Measurements from ENCODE around the gene CCDC90B. TPM values are rescaled to one million over a fixed set of nuclear protein-coding genes. Genes with fewer than 3 reads are reported as not detected.

Gene CCDC90B
- total and polyA plus RNA-seq, 10 of the 15 experiments (the other 5 are each of a cell fraction or from before 2014, with no cell fraction given): 33.2 to 91.5 (median 59.2) TPM

- Histone ChIP-seq H3K4me1 (ENCODE audit: control insufficient read depth, insufficient read depth, low read length) (no peaks in the 10 kb centered on the region), H3K27me3 (replicated peaks in 1 of 2; ENCODE audit: control insufficient read depth in 2 of 2, insufficient read depth in 2 of 2, low read length in 1 of 2) (no peaks in the 10 kb centered on the region), H2AFZ (ENCODE audit: control insufficient read depth, low read depth, low read length) (no peak overlapping the region), H3K9me3 (replicated peaks; ENCODE audit: control insufficient read depth, insufficient read depth, low read length) (no peaks in the 10 kb centered on the region), H4K20me1 (ENCODE audit: control insufficient read depth, insufficient read depth) (no peaks in the 10 kb centered on the region), H3K79me2 (ENCODE audit: control insufficient read depth, insufficient read depth, low read length) (no peaks in the 10 kb centered on the region), H3K4me3 (no peak overlapping the region), H3K36me3 (ENCODE audit: control insufficient read depth in 2 of 2, insufficient read depth in 2 of 2, low read length in 1 of 2) (no peaks in the 10 kb centered on the region), H3K4me2 (ENCODE audit: control insufficient read depth, insufficient read depth) (no peak overlapping the region), H3K27ac (ENCODE audit: control insufficient read depth, insufficient read depth) (no peak overlapping the region), H3K9ac (ENCODE audit: control insufficient read depth, insufficient read depth, low read length) (no peak overlapping the region)
- SMC1A ChIA-PET (ENCODE audit: uncharacterized antibody, unreplicated experiment): interaction anchor here (0.9 kb wide), 1 partner anchor 20 kb away, joined by 3 read pairs; no protein-coding TSS in a partner anchor
- CTCF ChIA-PET: interaction anchor here (3.0 kb wide), 1 partner anchor 20 kb away, joined by 11 read pairs; no protein-coding TSS in a partner anchor
- intact Hi-C loops (cut with micrococcal nuclease; ENCODE audit: unreplicated experiment) (loop anchor here (5.0 kb wide), 1 partner anchor 50 kb away; no protein-coding TSS in a partner anchor), in situ Hi-C loops (cut with MboI) (no loop called here)
- no peak for TF ChIP-seq IRF4 (IDR thresholded peaks at IDR 0.05; ENCODE audit: low read depth, low read length)
- no peak for TF ChIP-seq BCLAF1 (IDR thresholded peaks at IDR 0.05)
- TF ChIP-seq MTA2 (IDR thresholded peaks at IDR 0.05; ENCODE audit: low read depth): no peak
- RAD21 ChIA-PET (ENCODE audit: unreplicated experiment): no interaction called here
- DNase-seq (ENCODE audit: low read depth, low spot score): no peak
- BruUV-seq (replicated peaks): no TSS peak
- FAIRE-seq: no peak
- POLR2A ChIA-PET: no interaction called here
- no peak for ATAC-seq
Measured at GRCh38 chr11:83312430-83312829, 26.3 kb upstream of the CCDC90B start.

DNA sequence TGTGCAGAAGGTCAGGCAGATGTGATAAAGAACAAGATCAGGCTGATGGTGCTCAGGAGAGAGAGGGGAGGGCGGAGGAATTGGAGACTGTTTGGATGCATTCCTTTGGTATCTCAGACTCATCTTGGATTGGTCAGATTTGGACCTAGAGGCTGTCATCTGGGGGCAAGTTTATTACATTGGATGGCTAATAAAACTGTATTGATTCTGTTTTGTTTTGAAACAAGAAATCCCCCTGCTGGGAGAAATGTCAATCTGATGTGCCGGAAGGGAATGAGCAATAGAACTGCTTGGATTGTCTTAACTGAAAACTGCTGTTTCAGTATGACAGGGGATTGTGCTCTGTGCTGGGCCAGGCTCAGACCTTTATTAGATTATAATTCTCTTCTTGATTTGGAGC, 25.5 kb upstream of the CCDC90B start:
- Histone ChIP-seq H2AFZ (ENCODE audit: control insufficient read depth, low read depth, low read length) (no peak overlapping the region), H3K79me2 (ENCODE audit: control insufficient read depth, insufficient read depth, low read length) (no peaks in the 10 kb centered on the region), H3K4me3 (no peak overlapping the region), H3K4me1 (ENCODE audit: control insufficient read depth, insufficient read depth, low read length) (no peaks in the 10 kb centered on the region), H3K27me3 (replicated peaks in 1 of 2; ENCODE audit: control insufficient read depth in 2 of 2, insufficient read depth in 2 of 2, low read length in 1 of 2) (no peaks in the 10 kb centered on the region), H4K20me1 (ENCODE audit: control insufficient read depth, insufficient read depth) (no peaks in the 10 kb centered on the region), H3K4me2 (ENCODE audit: control insufficient read depth, insufficient read depth) (no peak overlapping the region), H3K36me3 (ENCODE audit: control insufficient read depth in 2 of 2, insufficient read depth in 2 of 2, low read length in 1 of 2) (no peaks in the 10 kb centered on the region), H3K9ac (ENCODE audit: control insufficient read depth, insufficient read depth, low read length) (no peak overlapping the region), H3K27ac (ENCODE audit: control insufficient read depth, insufficient read depth) (no peak overlapping the region), H3K9me3 (replicated peaks; ENCODE audit: control insufficient read depth, insufficient read depth, low read length) (no peaks in the 10 kb centered on the region)
- FAIRE-seq: no peak
- TF ChIP-seq NFYB (IDR thresholded peaks at IDR 0.05; ENCODE audit: insufficient read depth, low read depth, low read length) (no peak), RFX5 (IDR thresholded peaks at IDR 0.05; ENCODE audit: low read depth, low read length) (no peak), TBL1XR1 (IDR thresholded peaks at IDR 0.05; ENCODE audit: low read depth, low read length) (no peak), JUNB (IDR thresholded peaks at IDR 0.05) (no peak), RAD21 (IDR thresholded peaks at IDR 0.05; ENCODE audit: insufficient read depth, low read depth, low read length) (no peak), CBFB (IDR thresholded peaks at IDR 0.05; ENCODE audit: low read depth) (no peak), PAX8 (IDR thresholded peaks at IDR 0.05) (no peak), BACH1 (IDR thresholded peaks at IDR 0.05; ENCODE audit: borderline replicate concordance) (no peak)
- TF ChIP-seq, protein P1, sequence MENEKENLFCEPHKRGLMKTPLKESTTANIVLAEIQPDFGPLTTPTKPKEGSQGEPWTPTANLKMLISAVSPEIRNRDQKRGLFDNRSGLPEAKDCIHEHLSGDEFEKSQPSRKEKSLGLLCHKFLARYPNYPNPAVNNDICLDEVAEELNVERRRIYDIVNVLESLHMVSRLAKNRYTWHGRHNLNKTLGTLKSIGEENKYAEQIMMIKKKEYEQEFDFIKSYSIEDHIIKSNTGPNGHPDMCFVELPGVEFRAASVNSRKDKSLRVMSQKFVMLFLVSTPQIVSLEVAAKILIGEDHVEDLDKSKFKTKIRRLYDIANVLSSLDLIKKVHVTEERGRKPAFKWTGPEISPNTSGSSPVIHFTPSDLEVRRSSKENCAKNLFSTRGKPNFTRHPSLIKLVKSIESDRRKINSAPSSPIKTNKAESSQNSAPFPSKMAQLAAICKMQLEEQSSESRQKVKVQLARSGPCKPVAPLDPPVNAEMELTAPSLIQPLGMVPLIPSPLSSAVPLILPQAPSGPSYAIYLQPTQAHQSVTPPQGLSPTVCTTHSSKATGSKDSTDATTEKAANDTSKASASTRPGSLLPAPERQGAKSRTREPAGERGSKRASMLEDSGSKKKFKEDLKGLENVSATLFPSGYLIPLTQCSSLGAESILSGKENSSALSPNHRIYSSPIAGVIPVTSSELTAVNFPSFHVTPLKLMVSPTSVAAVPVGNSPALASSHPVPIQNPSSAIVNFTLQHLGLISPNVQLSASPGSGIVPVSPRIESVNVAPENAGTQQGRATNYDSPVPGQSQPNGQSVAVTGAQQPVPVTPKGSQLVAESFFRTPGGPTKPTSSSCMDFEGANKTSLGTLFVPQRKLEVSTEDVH (IDR thresholded peaks at IDR 0.05; ENCODE audit: low read depth, partially characterized antibody): no peak
- WGBS (ENCODE audit: insufficient coverage, insufficient replicate concordance, low lambda C conversion rate, missing lambda C conversion rate): 39% methylated on average over 2 of the region's 2 CpGs
- in situ Hi-C loops (cut with MboI): no loop called here
- ChIA-PET POLR2A (no interaction called here), CTCF (interaction anchor here (3.0 kb wide), 1 partner anchor 19 kb away, joined by 11 read pairs; no protein-coding TSS in a partner anchor), RAD21 (ENCODE audit: unreplicated experiment) (no interaction called here), SMC1A (ENCODE audit: uncharacterized antibody, unreplicated experiment) (no interaction called here)
- no peak for DNase-seq (ENCODE audit: low read depth, low spot score)
- no TSS peak for BruUV-seq (replicated peaks)
- no peak for ATAC-seq
- intact Hi-C loops (cut with micrococcal nuclease; ENCODE audit: unreplicated experiment): loop anchor here (5.0 kb wide), 1 partner anchor 51 kb away; no protein-coding TSS in a partner anchor
